ENCODE measurements around the gene SMPX. TPM values are rescaled to one million over a fixed set of nuclear protein-coding genes. Genes with fewer than 3 reads are reported as not detected.

The SMPX gene
- total RNA-seq, 3 donors from 2014 or later (not counting 1 experiment from before 2014, with no cell fraction given), result not detected

DNA sequence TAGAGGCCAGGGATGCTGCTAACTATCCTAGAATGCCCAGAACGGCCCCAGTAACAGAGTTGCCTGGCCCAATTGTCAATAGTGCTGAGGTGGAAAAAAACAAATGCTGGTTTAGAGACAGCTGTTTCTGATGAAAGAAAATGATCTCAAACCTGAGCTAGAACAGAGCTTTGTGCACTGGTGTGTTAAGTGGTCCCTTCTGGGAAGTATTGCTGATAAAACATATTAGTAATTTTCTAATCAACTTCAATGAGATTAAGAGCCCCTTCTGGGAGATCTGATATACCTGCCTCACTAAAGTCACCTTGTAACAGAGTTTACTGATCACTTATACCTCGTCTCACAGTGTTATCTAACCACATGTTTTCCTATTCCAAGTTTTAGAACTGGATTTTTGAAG, 42.1 kb downstream of the SMPX start:
- no peak for ATAC-seq
- TF ChIP-seq, protein P1, sequence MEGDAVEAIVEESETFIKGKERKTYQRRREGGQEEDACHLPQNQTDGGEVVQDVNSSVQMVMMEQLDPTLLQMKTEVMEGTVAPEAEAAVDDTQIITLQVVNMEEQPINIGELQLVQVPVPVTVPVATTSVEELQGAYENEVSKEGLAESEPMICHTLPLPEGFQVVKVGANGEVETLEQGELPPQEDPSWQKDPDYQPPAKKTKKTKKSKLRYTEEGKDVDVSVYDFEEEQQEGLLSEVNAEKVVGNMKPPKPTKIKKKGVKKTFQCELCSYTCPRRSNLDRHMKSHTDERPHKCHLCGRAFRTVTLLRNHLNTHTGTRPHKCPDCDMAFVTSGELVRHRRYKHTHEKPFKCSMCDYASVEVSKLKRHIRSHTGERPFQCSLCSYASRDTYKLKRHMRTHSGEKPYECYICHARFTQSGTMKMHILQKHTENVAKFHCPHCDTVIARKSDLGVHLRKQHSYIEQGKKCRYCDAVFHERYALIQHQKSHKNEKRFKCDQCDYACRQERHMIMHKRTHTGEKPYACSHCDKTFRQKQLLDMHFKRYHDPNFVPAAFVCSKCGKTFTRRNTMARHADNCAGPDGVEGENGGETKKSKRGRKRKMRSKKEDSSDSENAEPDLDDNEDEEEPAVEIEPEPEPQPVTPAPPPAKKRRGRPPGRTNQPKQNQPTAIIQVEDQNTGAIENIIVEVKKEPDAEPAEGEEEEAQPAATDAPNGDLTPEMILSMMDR (IDR thresholded peaks at IDR 0.05), result no peak
- WGBS (ENCODE audit: insufficient coverage), result 71% methylated on average over 2 of the region's 2 CpGs

DNA sequence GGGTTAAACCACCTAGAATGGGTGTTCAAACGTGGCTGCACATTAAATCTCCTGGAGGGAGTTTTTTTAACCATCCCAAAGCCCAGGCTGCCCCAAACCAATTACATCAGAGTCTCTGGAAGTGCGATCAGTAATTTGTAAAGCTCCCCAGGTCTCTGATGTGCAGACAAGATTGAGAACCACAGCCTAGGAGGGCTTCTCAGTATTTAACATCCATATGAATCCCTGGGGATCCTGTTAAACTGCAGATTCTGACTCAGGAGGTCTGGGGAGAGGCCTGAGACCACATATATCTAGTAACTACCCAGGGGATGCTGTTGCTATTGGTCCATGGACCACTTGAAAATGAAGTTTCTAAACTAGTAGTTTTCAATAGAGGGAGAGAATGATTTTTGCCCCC, 42.6 kb downstream of the SMPX start:
- peaks cover 2 to 13% of the 10 kb centered on the region in 2 donors for H3K27me3 Mint-ChIP-seq (ENCODE audit: low read depth in 2 of 2)

More for the DNA sequence above, 42.1 kb downstream of the SMPX start:
- no peaks in the 10 kb centered on the region for H3K36me3 Mint-ChIP-seq
- no peak overlapping the region for H3K4me3 Mint-ChIP-seq
- intact Hi-C loops (cut with micrococcal nuclease), result no loop called here
- Histone ChIP-seq H3K9me3 (ENCODE audit: control insufficient read depth, insufficient read depth, low read length) (no peaks in the 10 kb centered on the region), H3K27ac (ENCODE audit: low read length) (no peak overlapping the region), H3K4me1 (ENCODE audit: control insufficient read depth, insufficient read depth, low read length) (no peaks in the 10 kb centered on the region), H3K36me3 (ENCODE audit: control insufficient read depth, insufficient read depth, low read length) (no peaks in the 10 kb centered on the region), H3K4me3 (ENCODE audit: low read length) (no peak overlapping the region), H3K27me3 (ENCODE audit: control insufficient read depth, insufficient read depth, low read length) (no peaks in the 10 kb centered on the region)
- no peaks in the 10 kb centered on the region for H3K9me3 Mint-ChIP-seq
- no peak for DNase-seq
- H3K4me1 Mint-ChIP-seq, result no peaks in the 10 kb centered on the region
- H3K27me3 Mint-ChIP-seq (ENCODE audit: low read depth in 2 of 2), result peaks cover 2 to 13% of the 10 kb centered on the region in 2 donors
- H3K27ac Mint-ChIP-seq, result no peak overlapping the region

GRCh38 chrX:21711848-21712197, 46.1 kb downstream of the SMPX start:
- no peaks in the 10 kb centered on the region for H3K4me1 Mint-ChIP-seq
- intact Hi-C loops (cut with micrococcal nuclease), result no loop called here
- peaks cover 2 to 13% of the 10 kb centered on the region in 2 donors for H3K27me3 Mint-ChIP-seq (ENCODE audit: low read depth in 2 of 2)
- DNase-seq (no peak), ATAC-seq (no peak)
- H3K27me3 ChIP-seq (ENCODE audit: control insufficient read depth, insufficient read depth, low read length), result no peaks in the 10 kb centered on the region
- TF ChIP-seq, protein P1 (IDR thresholded peaks at IDR 0.05), result no peak
- H3K4me3 ChIP-seq (ENCODE audit: low read length), result no peak overlapping the region
- no peaks in the 10 kb centered on the region for H3K9me3 ChIP-seq (ENCODE audit: control insufficient read depth, insufficient read depth, low read length)
- WGBS (ENCODE audit: insufficient coverage), result 57% methylated on average over 1 of the region's 2 CpGs
- no peak overlapping the region for H3K27ac ChIP-seq (ENCODE audit: low read length)
- no peaks in the 10 kb centered on the region for H3K4me1 ChIP-seq (ENCODE audit: control insufficient read depth, insufficient read depth, low read length)
- no peaks in the 10 kb centered on the region for H3K36me3 Mint-ChIP-seq
- H3K36me3 ChIP-seq (ENCODE audit: control insufficient read depth, insufficient read depth, low read length), result no peaks in the 10 kb centered on the region
- no peaks in the 10 kb centered on the region for H3K9me3 Mint-ChIP-seq
- no peak overlapping the region for H3K4me3 Mint-ChIP-seq
- H3K27ac Mint-ChIP-seq, result no peak overlapping the region

More for the DNA sequence above, 42.6 kb downstream of the SMPX start:
- Mint-ChIP-seq H3K4me1 (no peaks in the 10 kb centered on the region), H3K9me3 (no peaks in the 10 kb centered on the region), H3K27ac (no peak overlapping the region), H3K4me3 (no peak overlapping the region), H3K36me3 (no peaks in the 10 kb centered on the region)
- Histone ChIP-seq H3K36me3 (ENCODE audit: control insufficient read depth, insufficient read depth, low read length) (no peaks in the 10 kb centered on the region), H3K27me3 (ENCODE audit: control insufficient read depth, insufficient read depth, low read length) (no peaks in the 10 kb centered on the region), H3K27ac (ENCODE audit: low read length) (no peak overlapping the region), H3K9me3 (ENCODE audit: control insufficient read depth, insufficient read depth, low read length) (no peaks in the 10 kb centered on the region), H3K4me1 (ENCODE audit: control insufficient read depth, insufficient read depth, low read length) (no peaks in the 10 kb centered on the region), H3K4me3 (ENCODE audit: low read length) (no peak overlapping the region)
- DNase-seq (no peak), ATAC-seq (no peak)
- intact Hi-C loops (cut with micrococcal nuclease), result no loop called here
- TF ChIP-seq, protein P1 (IDR thresholded peaks at IDR 0.05), result no peak
- 63% methylated on average over 1 of the region's 2 CpGs for WGBS (ENCODE audit: insufficient coverage)

DNA sequence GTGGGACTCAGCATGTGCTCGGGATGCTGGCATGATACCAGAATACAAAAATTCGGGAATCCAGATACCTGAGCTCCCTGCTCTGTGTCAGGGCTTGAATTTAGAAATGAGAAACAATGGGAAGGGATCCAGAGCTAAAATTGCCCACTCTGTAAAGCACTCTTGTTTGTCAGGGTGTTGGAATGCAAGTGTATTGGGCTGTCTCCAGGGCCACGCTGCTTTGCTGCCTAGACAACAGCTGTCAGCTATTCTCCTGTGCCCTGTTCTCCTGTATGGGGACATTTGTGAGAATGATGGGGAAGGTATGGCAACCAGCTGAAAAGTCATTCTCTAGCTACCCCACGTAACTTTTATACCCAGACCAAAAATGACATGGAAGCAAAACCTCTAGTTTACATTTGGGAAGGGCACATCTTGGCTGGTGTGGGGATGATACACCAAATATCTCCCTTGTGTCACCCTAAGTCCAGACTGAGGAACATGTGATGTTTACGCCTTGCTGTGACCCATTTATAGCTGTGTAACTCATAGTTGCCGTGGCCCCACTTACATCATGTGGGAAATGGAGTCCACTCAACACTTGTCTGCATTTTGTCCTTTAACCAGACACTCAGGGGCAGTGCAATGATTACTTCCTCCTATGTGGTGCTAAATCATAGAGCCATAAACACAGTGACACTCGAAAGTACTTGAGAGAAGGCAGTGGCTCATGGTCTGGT, 46.6 kb downstream of the SMPX start:
- H3K4me3 Mint-ChIP-seq, result no peak overlapping the region
- Histone ChIP-seq H3K9me3 (ENCODE audit: control insufficient read depth, insufficient read depth, low read length) (no peaks in the 10 kb centered on the region), H3K4me3 (ENCODE audit: low read length) (no peak overlapping the region), H3K27ac (ENCODE audit: low read length) (no peak overlapping the region), H3K27me3 (ENCODE audit: control insufficient read depth, insufficient read depth, low read length) (no peaks in the 10 kb centered on the region), H3K36me3 (ENCODE audit: control insufficient read depth, insufficient read depth, low read length) (no peaks in the 10 kb centered on the region), H3K4me1 (ENCODE audit: control insufficient read depth, insufficient read depth, low read length) (no peaks in the 10 kb centered on the region)
- H3K27me3 Mint-ChIP-seq (ENCODE audit: low read depth in 2 of 2), result peaks cover 0 to 13% of the 10 kb centered on the region in 2 donors
- TF ChIP-seq, protein P1 (IDR thresholded peaks at IDR 0.05), result no peak
- H3K4me1 Mint-ChIP-seq, result no peaks in the 10 kb centered on the region
- no peaks in the 10 kb centered on the region for H3K9me3 Mint-ChIP-seq
- 82% methylated on average over 6 of the region's 7 CpGs for WGBS (ENCODE audit: insufficient coverage)
- no peak for ATAC-seq
- H3K36me3 Mint-ChIP-seq, result no peaks in the 10 kb centered on the region
- intact Hi-C loops (cut with micrococcal nuclease), result no loop called here
- no peak overlapping the region for H3K27ac Mint-ChIP-seq
- DNase-seq, result no peak
